Activated effector memory CD4-positive, alpha-beta T cell treated with anti-CD3 and anti-CD28 coated beads, Interleukin-2, amount 50 U/mL, for 16 hours (primary cell): ENCODE data around the gene RACGAP1.

Experiments
- DNase-seq: peaks from one replicate; pipeline ENCODE4 v3.0.0-alpha.2; 2020

RACGAP1 gene

GRCh38 chr12:49953961-49954846 lies 71.1 kb downstream of the RACGAP1 start:
- DNase-seq, result no peak

GRCh38 chr12:49953151-49953550 lies 72.1 kb downstream of the RACGAP1 start:
- DNase-seq, result no peak

GRCh38 chr12:49952391-49953055 lies 72.8 kb downstream of the RACGAP1 start:
- no peak for DNase-seq

GRCh38 chr12:49951411-49952240 lies 73.7 kb downstream of the RACGAP1 start:
- no peak for DNase-seq

GRCh38 chr12:49950273-49951251 lies 74.7 kb downstream of the RACGAP1 start, which contains the start of gene AQP2:
AQP2 (plus strand) TSS chr12:49950737; CDS start chr12:49950831, 94 bp downstream.
- peak; percentile 54 for DNase-seq

- peak; percentile 13 for DNase-seq
Measured at GRCh38 chr12:49949866-49950265, 75.4 kb downstream of the RACGAP1 start.

- DNase-seq, result peak; percentile 59
Measured at GRCh38 chr12:49948866-49949845, 76.1 kb downstream of the RACGAP1 start.

GRCh38 chr12:49947593-49948226 lies 77.6 kb downstream of the RACGAP1 start:
- peak; percentile 39 for DNase-seq

GRCh38 chr12:49946497-49946896 lies 78.8 kb downstream of the RACGAP1 start:
- no peak for DNase-seq

- DNase-seq, result peak; percentile 71
Measured at GRCh38 chr12:49946086-49946485, 79.2 kb downstream of the RACGAP1 start.

GRCh38 chr12:49945394-49946080 lies 79.8 kb downstream of the RACGAP1 start:
- DNase-seq, result peak; percentile 94

- DNase-seq, result peak; percentile 54
Measured at GRCh38 chr12:49944718-49945117, 80.6 kb downstream of the RACGAP1 start.

- DNase-seq, result peak; percentile 61
Measured at GRCh38 chr12:49944046-49944445, 81.2 kb downstream of the RACGAP1 start.

GRCh38 chr12:49943625-49943960 lies 81.7 kb downstream of the RACGAP1 start:
- DNase-seq, result no peak

- DNase-seq, result peak; percentile 70
Measured at GRCh38 chr12:49942921-49943624, 82.2 kb downstream of the RACGAP1 start.

GRCh38 chr12:49942512-49942893 lies 82.8 kb downstream of the RACGAP1 start:
- no peak for DNase-seq

- peak; percentile 54 for DNase-seq
Measured at GRCh38 chr12:49941556-49942511, 83.5 kb downstream of the RACGAP1 start.

- DNase-seq, result peak; percentile 42
Measured at GRCh38 chr12:49939707-49940106, 85.6 kb downstream of the RACGAP1 start.
